SK-N-SH (cell line): ENCODE results near the gene TRIOBP. TPM values are rescaled to one million over a fixed set of nuclear protein-coding genes. Genes with fewer than 3 reads are reported as not detected.
A peak's percentile ranks its signal among the peaks of the same experiment; 100 is the strongest.

Experiments used
- CTCF ChIA-PET: fragments of 300-600, 350-600 bp; formaldehyde crosslinking; extraction: SDS; loops from one replicate; lab custom pipeline; 2021; lab: Yijun Ruan, JAX
- POLR2A ChIA-PET: fragments of 350-600 bp; sonication (Branson Sonifier 250); formaldehyde crosslinking; extraction: SDS; loops from one replicate; lab custom pipeline; 2020; ENCODE audit warnings: antibody characterized with exemption, inconsistent platforms; lab: Yijun Ruan, JAX
- DNase-seq: peaks from one replicate; pipeline ENCODE4 v3.0.0; 2012
- H2AFZ ChIP-seq: fragments of 200-600 bp; sonication (generic); 2 replicates; pipeline ENCODE4 v1.8.1; 2016; ENCODE audit warnings: antibody characterized with exemption, mild to moderate bottlenecking, low read depth
- H3F3A ChIP-seq: fragments of 200-600 bp; sonication (generic); replicated peaks from 2 replicates; pipeline ENCODE3; 2016; ENCODE audit warnings: antibody characterized with exemption, mild to moderate bottlenecking; ENCODE audit not compliant: insufficient read depth
- H3K27ac ChIP-seq, 2 experiments: fragments of 200-500 bp in 1 of 2; fragments of 200-600 bp in 1 of 2; sonication (Bioruptor generic) in 1 of 2; sonication (generic), shearing (Covaris generic) in 1 of 2; 2 replicates each; pipeline versions ENCODE4 v1.5.1 to v1.6.1; 2014 to 2016; ENCODE audit warnings: low read depth in 2 of 2, inconsistent platforms in 1 of 2, low read length in 1 of 2, mild to moderate bottlenecking in 1 of 2, mixed read lengths in 1 of 2
- H3K27me3 ChIP-seq: fragments of 200-600 bp; sonication (generic), shearing (Covaris generic); 2 replicates; pipeline ENCODE4 v1.6.1; 2016; ENCODE audit warnings: mixed run types; ENCODE audit not compliant: insufficient read depth
- H3K36me3 ChIP-seq, 2 experiments: fragments of 200-500 bp in 1 of 2; fragments of 200-600 bp in 1 of 2; sonication (Bioruptor generic) in 1 of 2; sonication (generic) in 1 of 2; replicated peaks in 1 of 2; 2 replicates each; pipeline versions ENCODE3 to v1.5.1; 2014 to 2016; ENCODE audit warnings: low read length in 1 of 2, mild to moderate bottlenecking in 1 of 2; ENCODE audit not compliant: insufficient read depth in 2 of 2, control insufficient read depth in 1 of 2
- H3K4me1 ChIP-seq, 2 experiments: fragments of 200-500 bp in 1 of 2; fragments of 200-600 bp in 1 of 2; sonication (Bioruptor generic) in 1 of 2; sonication (generic), shearing (Covaris generic) in 1 of 2; 2 replicates each; pipeline versions ENCODE4 v1.5.1 to v1.6.1; 2014 to 2016; ENCODE audit warnings: low read depth in 1 of 2, low read length in 1 of 2, mixed run types in 1 of 2; ENCODE audit not compliant: insufficient read depth in 2 of 2, control insufficient read depth in 1 of 2
- H3K4me2 ChIP-seq: fragments of 200-600 bp; sonication (generic), shearing (Covaris generic); 2 replicates; pipeline ENCODE4 v1.6.1; 2017; ENCODE audit warnings: mixed run types
- H3K4me3 ChIP-seq, 2 experiments: fragments of 200-500 bp in 1 of 2; fragments of 200-600 bp in 1 of 2; sonication (Bioruptor generic) in 1 of 2; sonication (generic), shearing (Covaris generic) in 1 of 2; 2 replicates each; pipeline versions ENCODE4 v1.5.1 to v1.8.1; 2014 to 2016; ENCODE audit warnings: low read depth in 2 of 2, inconsistent platforms in 1 of 2, low read length in 1 of 2, mild to moderate bottlenecking in 1 of 2, mixed read lengths in 1 of 2, moderate library complexity in 1 of 2
- H3K79me2 ChIP-seq: fragments of 200-600 bp; sonication (generic); 2 replicates; pipeline ENCODE4 v1.8.1; 2017; ENCODE audit warnings: mild to moderate bottlenecking; ENCODE audit not compliant: insufficient read depth
- H3K9ac ChIP-seq: fragments of 200-600 bp; sonication (generic); 2 replicates; pipeline ENCODE4 v1.6.1; 2017; ENCODE audit warnings: mixed run types
- H3K9me2 ChIP-seq: fragments of 200-600 bp; sonication (generic); 2 replicates; pipeline ENCODE4 v1.6.1; 2017; ENCODE audit warnings: mixed run types
- H3K9me3 ChIP-seq: fragments of 200-600 bp; sonication (generic); 2 replicates; pipeline ENCODE4 v1.6.1; 2017; ENCODE audit warnings: mixed run types, mild to moderate bottlenecking, moderate library complexity
- H4K20me1 ChIP-seq: fragments of 200-600 bp; sonication (generic); 2 replicates; pipeline ENCODE4 v1.6.1; 2017; ENCODE audit warnings: mild to moderate bottlenecking, mixed run types; ENCODE audit not compliant: insufficient read depth
- EP300 ChIP-seq, 2 experiments: IDR thresholded peaks; 2 replicates each; pipeline versions ENCODE4 v1.4.0 to v1.6.1; 2012; ENCODE audit warnings: borderline replicate concordance in 1 of 2, low read depth in 1 of 2, low read length in 1 of 2
- EZH2phosphoT487 ChIP-seq: fragments of 200-600 bp; sonication (generic); IDR thresholded peaks from 2 replicates; pipeline ENCODE4 v1.6.1; 2017; ENCODE audit warnings: low read depth, mixed run types, mild to moderate bottlenecking, antibody characterized with exemption, moderate library complexity, borderline replicate concordance
- FOSL2 ChIP-seq: IDR thresholded peaks from 2 replicates; pipeline ENCODE4 v1.4.0; 2012; ENCODE audit warnings: low read depth, mild to moderate bottlenecking, moderate library complexity, borderline replicate concordance
- JUND ChIP-seq: IDR thresholded peaks from 2 replicates; pipeline ENCODE4 v1.4.0; 2012
- MEF2A ChIP-seq: IDR thresholded peaks from 2 replicates; pipeline ENCODE4 v1.4.0; 2012; ENCODE audit warnings: low read depth, borderline replicate concordance
- NFIC ChIP-seq: IDR thresholded peaks from 2 replicates; pipeline ENCODE4 v1.4.0; 2012; ENCODE audit warnings: borderline replicate concordance
- RAD21 ChIP-seq: IDR thresholded peaks from 2 replicates; pipeline ENCODE4 v1.6.1; 2012; ENCODE audit warnings: mild to moderate bottlenecking, low read length
- RXRA ChIP-seq: IDR thresholded peaks from 2 replicates; pipeline ENCODE4 v1.4.0; 2012; ENCODE audit warnings: low read depth, mild to moderate bottlenecking, borderline replicate concordance
- SIN3A ChIP-seq: IDR thresholded peaks from 2 replicates; pipeline ENCODE4 v1.6.1; 2012; ENCODE audit warnings: low read depth, mild to moderate bottlenecking, low read length, moderate library complexity, borderline replicate concordance
- TCF12 ChIP-seq: IDR thresholded peaks from 2 replicates; pipeline ENCODE4 v1.4.0; 2012
- YY1 ChIP-seq: IDR thresholded peaks from 2 replicates; pipeline ENCODE4 v1.4.0; 2012; ENCODE audit warnings: low read depth, mild to moderate bottlenecking
- WGBS: methylation state at CpG from one replicate; pipeline ENCODE4 v1.1.6; 2017; ENCODE audit warnings: low lambda C conversion rate; 5-methylcytosine and 5-hydroxymethylcytosine counted together
- polyA plus RNA-seq, 3 experiments: library from polyadenylated mRNA; depleted of rRNA; stranded (reverse); fragments of >200 nt; gene quantifications; 2 replicates each; pipeline ENCODE4 v1.2.3, GENCODE V29; 2012
- TF ChIP-seq, protein P1 (sequence below): IDR thresholded peaks from 2 replicates; pipeline ENCODE4 v1.4.0; 2012; ENCODE audit warnings: low read depth, borderline replicate concordance
- TF ChIP-seq, protein P2 (sequence below): IDR thresholded peaks from 2 replicates; pipeline ENCODE4 v1.4.0; 2012; ENCODE audit warnings: low read depth
- TF ChIP-seq, protein P3 (sequence below): IDR thresholded peaks from 2 replicates; pipeline ENCODE4 v1.4.0; 2012; ENCODE audit warnings: low read depth, borderline replicate concordance
- TF ChIP-seq, protein P4 (sequence below): IDR thresholded peaks from 2 replicates; pipeline ENCODE4 v1.6.1; 2012; ENCODE audit warnings: mild to moderate bottlenecking, low read depth, low read length, moderate library complexity
- TF ChIP-seq, protein P5 (sequence below): fragments of 150-350 bp; IDR thresholded peaks from 2 replicates; pipeline ENCODE4 v1.6.1; 2016; ENCODE audit warnings: mild to moderate bottlenecking, low read depth, low read length

Gene TRIOBP
- polyA plus RNA-seq, 1 of the 3 experiments (the other 2 are of a cell fraction) = 43.6 TPM

DNA sequence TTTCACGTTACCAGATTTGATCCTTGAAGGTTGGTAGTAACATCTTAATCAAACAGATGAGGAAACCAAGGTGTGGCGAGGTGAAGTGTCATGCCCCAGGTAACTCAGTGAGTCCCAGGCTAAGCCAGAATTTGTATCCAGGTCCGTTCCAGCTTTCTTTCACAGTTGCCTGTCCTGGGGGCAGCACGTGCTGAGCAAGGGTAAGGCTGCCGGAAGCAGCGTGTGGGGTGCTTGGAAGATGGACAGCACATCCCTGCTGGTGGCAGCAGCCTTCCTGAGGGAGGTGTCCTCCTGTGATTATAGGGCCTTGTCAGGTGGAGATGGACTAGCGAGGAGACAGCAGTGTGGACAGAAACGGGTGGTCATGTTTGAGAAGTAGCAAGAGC lies 50.9 kb downstream of the TRIOBP start:
- Histone ChIP-seq H3K79me2 (peaks cover 61% of the 10 kb centered on the region), H3K9ac (peak overlapping the region; percentile 98; the same call in 1 of the 2 replicates), H3K4me3 (peak overlapping the region; percentile 84 to 89), H3K9me2 (no peaks in the 10 kb centered on the region), H3K4me1 (peaks cover 37 to 57% of the 10 kb centered on the region in 2 experiments), H3K27me3 (no peaks in the 10 kb centered on the region), H3F3A (peaks cover 38% of the 10 kb centered on the region)
- CTCF ChIA-PET = interaction anchor here (0.9 to 1.6 kb wide), 3 partner anchors 13 to 113 kb away, joined by 3 to 7 read pairs (median 5); no protein-coding TSS in a partner anchor
- 75% methylated on average over 6 of the region's 8 CpGs for WGBS
- POLR2A ChIA-PET = no interaction called here
- TF ChIP-seq NFIC (no peak), JUND (no peak), EZH2phosphoT487 (no peak), MEF2A (no peak), TCF12 (no peak), SIN3A (no peak), EP300 (IDR thresholded peaks at IDR 0.05; ENCODE audit: borderline replicate concordance in 1 of 2, low read depth in 1 of 2, low read length in 1 of 2) (no peak), RXRA (no peak), FOSL2 (no peak), RAD21 (no peak), YY1 (no peak)
- TF ChIP-seq, protein P1, sequence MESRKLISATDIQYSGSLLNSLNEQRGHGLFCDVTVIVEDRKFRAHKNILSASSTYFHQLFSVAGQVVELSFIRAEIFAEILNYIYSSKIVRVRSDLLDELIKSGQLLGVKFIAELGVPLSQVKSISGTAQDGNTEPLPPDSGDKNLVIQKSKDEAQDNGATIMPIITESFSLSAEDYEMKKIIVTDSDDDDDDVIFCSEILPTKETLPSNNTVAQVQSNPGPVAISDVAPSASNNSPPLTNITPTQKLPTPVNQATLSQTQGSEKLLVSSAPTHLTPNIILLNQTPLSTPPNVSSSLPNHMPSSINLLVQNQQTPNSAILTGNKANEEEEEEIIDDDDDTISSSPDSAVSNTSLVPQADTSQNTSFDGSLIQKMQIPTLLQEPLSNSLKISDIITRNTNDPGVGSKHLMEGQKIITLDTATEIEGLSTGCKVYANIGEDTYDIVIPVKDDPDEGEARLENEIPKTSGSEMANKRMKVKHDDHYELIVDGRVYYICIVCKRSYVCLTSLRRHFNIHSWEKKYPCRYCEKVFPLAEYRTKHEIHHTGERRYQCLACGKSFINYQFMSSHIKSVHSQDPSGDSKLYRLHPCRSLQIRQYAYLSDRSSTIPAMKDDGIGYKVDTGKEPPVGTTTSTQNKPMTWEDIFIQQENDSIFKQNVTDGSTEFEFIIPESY = no peak
- TF ChIP-seq, protein P2, sequence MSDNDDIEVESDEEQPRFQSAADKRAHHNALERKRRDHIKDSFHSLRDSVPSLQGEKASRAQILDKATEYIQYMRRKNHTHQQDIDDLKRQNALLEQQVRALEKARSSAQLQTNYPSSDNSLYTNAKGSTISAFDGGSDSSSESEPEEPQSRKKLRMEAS = no peak
- TF ChIP-seq, protein P3, sequence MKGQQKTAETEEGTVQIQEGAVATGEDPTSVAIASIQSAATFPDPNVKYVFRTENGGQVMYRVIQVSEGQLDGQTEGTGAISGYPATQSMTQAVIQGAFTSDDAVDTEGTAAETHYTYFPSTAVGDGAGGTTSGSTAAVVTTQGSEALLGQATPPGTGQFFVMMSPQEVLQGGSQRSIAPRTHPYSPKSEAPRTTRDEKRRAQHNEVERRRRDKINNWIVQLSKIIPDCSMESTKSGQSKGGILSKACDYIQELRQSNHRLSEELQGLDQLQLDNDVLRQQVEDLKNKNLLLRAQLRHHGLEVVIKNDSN = no peak
- TF ChIP-seq, protein P4, sequence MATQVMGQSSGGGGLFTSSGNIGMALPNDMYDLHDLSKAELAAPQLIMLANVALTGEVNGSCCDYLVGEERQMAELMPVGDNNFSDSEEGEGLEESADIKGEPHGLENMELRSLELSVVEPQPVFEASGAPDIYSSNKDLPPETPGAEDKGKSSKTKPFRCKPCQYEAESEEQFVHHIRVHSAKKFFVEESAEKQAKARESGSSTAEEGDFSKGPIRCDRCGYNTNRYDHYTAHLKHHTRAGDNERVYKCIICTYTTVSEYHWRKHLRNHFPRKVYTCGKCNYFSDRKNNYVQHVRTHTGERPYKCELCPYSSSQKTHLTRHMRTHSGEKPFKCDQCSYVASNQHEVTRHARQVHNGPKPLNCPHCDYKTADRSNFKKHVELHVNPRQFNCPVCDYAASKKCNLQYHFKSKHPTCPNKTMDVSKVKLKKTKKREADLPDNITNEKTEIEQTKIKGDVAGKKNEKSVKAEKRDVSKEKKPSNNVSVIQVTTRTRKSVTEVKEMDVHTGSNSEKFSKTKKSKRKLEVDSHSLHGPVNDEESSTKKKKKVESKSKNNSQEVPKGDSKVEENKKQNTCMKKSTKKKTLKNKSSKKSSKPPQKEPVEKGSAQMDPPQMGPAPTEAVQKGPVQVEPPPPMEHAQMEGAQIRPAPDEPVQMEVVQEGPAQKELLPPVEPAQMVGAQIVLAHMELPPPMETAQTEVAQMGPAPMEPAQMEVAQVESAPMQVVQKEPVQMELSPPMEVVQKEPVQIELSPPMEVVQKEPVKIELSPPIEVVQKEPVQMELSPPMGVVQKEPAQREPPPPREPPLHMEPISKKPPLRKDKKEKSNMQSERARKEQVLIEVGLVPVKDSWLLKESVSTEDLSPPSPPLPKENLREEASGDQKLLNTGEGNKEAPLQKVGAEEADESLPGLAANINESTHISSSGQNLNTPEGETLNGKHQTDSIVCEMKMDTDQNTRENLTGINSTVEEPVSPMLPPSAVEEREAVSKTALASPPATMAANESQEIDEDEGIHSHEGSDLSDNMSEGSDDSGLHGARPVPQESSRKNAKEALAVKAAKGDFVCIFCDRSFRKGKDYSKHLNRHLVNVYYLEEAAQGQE = no peak
- TF ChIP-seq, protein P5, sequence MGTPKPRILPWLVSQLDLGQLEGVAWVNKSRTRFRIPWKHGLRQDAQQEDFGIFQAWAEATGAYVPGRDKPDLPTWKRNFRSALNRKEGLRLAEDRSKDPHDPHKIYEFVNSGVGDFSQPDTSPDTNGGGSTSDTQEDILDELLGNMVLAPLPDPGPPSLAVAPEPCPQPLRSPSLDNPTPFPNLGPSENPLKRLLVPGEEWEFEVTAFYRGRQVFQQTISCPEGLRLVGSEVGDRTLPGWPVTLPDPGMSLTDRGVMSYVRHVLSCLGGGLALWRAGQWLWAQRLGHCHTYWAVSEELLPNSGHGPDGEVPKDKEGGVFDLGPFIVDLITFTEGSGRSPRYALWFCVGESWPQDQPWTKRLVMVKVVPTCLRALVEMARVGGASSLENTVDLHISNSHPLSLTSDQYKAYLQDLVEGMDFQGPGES = no peak
- TF ChIP-seq, all 33 proteins: peak for 0
- no peaks in the 10 kb centered on the region for H3K36me3 ChIP-seq
- H4K20me1 ChIP-seq = peaks cover 47% of the 10 kb centered on the region
- H3K4me2 ChIP-seq = peak overlapping the region; percentile 100
- peak overlapping the region in 1 of 2 experiments; percentile 86; a peak in 1 of 4 replicates for H3K27ac ChIP-seq
- no peak for DNase-seq
- H3K9me3 ChIP-seq = no peaks in the 10 kb centered on the region
- H2AFZ ChIP-seq = no peak overlapping the region
